ENCODE results near the gene ARID1A. TPM values are rescaled to one million over a fixed set of nuclear protein-coding genes. Genes with fewer than 3 reads are reported as not detected.
A peak's percentile ranks its signal among the peaks of the same experiment; 100 is the strongest.

ARID1A gene
- total and polyA plus RNA-seq, 9 of the 15 experiments (the other 6 are each of a cell fraction or from before 2014, with no cell fraction given): 8.3 to 88.3 (median 22.5) TPM

DNA sequence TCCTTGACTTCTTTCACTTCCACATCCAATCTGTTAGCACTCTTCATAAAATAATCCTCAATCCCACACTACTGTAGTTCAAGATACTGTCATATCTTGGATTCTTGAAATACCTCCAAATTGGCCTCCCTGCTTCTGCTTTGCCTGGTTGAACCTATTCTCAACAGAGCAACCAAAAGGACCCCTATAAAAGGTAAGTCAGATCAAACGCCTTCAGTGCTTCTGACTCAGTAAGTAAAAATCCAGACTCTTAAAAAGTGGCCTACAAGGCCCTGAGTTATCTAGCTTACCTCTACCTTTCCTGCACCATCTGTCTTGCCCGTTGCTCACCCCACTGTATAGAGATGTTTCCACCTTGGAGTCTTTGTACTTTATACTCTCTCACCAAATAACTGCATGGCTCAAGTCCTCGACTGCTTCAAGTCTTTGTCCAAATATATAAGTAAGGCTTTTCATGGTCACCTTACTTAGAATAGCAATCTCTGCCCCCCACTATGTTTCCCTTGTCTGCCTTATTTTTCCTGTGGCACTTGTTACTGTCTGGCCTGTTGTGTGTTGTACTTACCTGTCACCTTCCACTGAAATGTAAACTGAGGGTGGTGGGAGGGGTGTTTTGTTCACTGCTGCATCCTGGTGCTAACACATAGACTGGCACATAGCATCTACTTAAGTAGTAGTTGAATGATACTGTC, 86.9 kb downstream of the ARID1A start:
- intact Hi-C loops (cut with micrococcal nuclease): no loop called here
- Histone ChIP-seq H3K4me1 (replicated peaks in 1 of 2; ENCODE audit: control insufficient read depth in 2 of 2, insufficient read depth in 2 of 2, low read length in 2 of 2) (peaks cover 54 to 77% of the 10 kb centered on the region in 2 experiments), H3K9me3 (replicated peaks; ENCODE audit: control insufficient read depth, insufficient read depth, low read depth, low read length) (no peaks in the 10 kb centered on the region), H3K4me2 (ENCODE audit: insufficient read depth, low read length) (0 out of 2 replicates have a peak overlapping the region, but pooled peaks have one; percentile 2), H3K27ac (ENCODE audit: extremely low read depth, low read depth, low read length) (peak overlapping the region; percentile 61; the same call in 2 of the 3 replicates), H3K9ac (ENCODE audit: insufficient read depth in 1 of 2, low read depth in 2 of 2, low read length in 2 of 2) (0 out of 4 replicates have a peak overlapping the region, but pooled peaks of 1 of the 2 experiments have one; percentile 20), H3K27me3 (ENCODE audit: control insufficient read depth in 2 of 2, insufficient read depth in 2 of 2, low read length in 2 of 2) (no peaks in the 10 kb centered on the region), H3K36me3 (ENCODE audit: control insufficient read depth, insufficient read depth, low read length) (peaks cover 62% of the 10 kb centered on the region), H4K20me1 (replicated peaks; ENCODE audit: control insufficient read depth, insufficient read depth, low read length) (peaks cover 17% of the 10 kb centered on the region; the same call in 1 of the 2 replicates), H2AFZ (ENCODE audit: low read depth, low read length) (no peak overlapping the region), H3K9me1 (ENCODE audit: control insufficient read depth, insufficient read depth, low read length) (peaks cover 9% of the 10 kb centered on the region), H3K4me3 (no peak overlapping the region), H3K79me2 (ENCODE audit: control insufficient read depth, insufficient read depth, low read length) (peaks cover 72% of the 10 kb centered on the region)
- 53% methylated on average over 3 of the region's 3 CpGs for WGBS (ENCODE audit: insufficient coverage, low coverage, missing lambda C conversion rate)
- DNase-seq (ENCODE audit: extremely low read depth in 1 of 4, low spot score in 3 of 4) (no peak), ATAC-seq (no peak), FAIRE-seq (no peak)
- BruUV-seq (replicated peaks): no TSS peak
- TF ChIP-seq POLR2A (conservative IDR thresholded peaks at IDR 0.05): peak; percentile 52; the same call in 1 of the 2 replicates
- no peak for TF ChIP-seq DPF2 (IDR thresholded peaks at IDR 0.05)
- TF ChIP-seq POLR2AphosphoS2 (IDR thresholded peaks at IDR 0.05; ENCODE audit: low read length): no peak; the same call in 1 of the 2 replicates
- 0 out of 2 replicates have a peak, but pooled peaks have one; percentile 27 for TF ChIP-seq GATA2 (CRISPR knock-in tag; IDR thresholded peaks at IDR 0.05)
- ChIA-PET CTCF (ENCODE audit: low intra/inter-chr PET ratio) (no interaction called here), POLR2A (interaction anchor here (1.3 to 8.3 kb wide), 4 partner anchors 15 to 82 kb away, joined by 3 to 99 read pairs (median 4); no protein-coding TSS in a partner anchor)
- in situ Hi-C loops (cut with MboI): no loop called here

GRCh38 chr1:26783646-26784022, 87.8 kb downstream of the ARID1A start:
- Histone ChIP-seq H3K4me3 (no peak overlapping the region), H3K9ac (ENCODE audit: insufficient read depth in 1 of 2, low read depth in 2 of 2, low read length in 2 of 2) (peak overlapping the region; percentile 20 to 46; a peak in 3 of 4 replicates), H3K9me1 (ENCODE audit: control insufficient read depth, insufficient read depth, low read length) (peaks cover 9% of the 10 kb centered on the region), H3K4me1 (replicated peaks in 1 of 2; ENCODE audit: control insufficient read depth in 2 of 2, insufficient read depth in 2 of 2, low read length in 2 of 2) (peaks cover 58 to 75% of the 10 kb centered on the region in 2 experiments), H3K4me2 (ENCODE audit: insufficient read depth, low read length) (peak overlapping the region; percentile 43; the same call in 1 of the 2 replicates), H4K20me1 (replicated peaks; ENCODE audit: control insufficient read depth, insufficient read depth, low read length) (peaks cover 17% of the 10 kb centered on the region; the same call in 1 of the 2 replicates), H3K36me3 (ENCODE audit: control insufficient read depth, insufficient read depth, low read length) (peaks cover 53% of the 10 kb centered on the region), H3K27me3 (ENCODE audit: control insufficient read depth in 2 of 2, insufficient read depth in 2 of 2, low read length in 2 of 2) (no peaks in the 10 kb centered on the region), H3K79me2 (ENCODE audit: control insufficient read depth, insufficient read depth, low read length) (peaks cover 75% of the 10 kb centered on the region), H3K9me3 (replicated peaks; ENCODE audit: control insufficient read depth, insufficient read depth, low read depth, low read length) (no peaks in the 10 kb centered on the region), H3K27ac (ENCODE audit: extremely low read depth, low read depth, low read length) (peak overlapping the region; percentile 61), H2AFZ (ENCODE audit: low read depth, low read length) (no peak overlapping the region)
- no peak for ATAC-seq
- POLR2A ChIA-PET: interaction anchor here (0.6 to 9.2 kb wide), 16 partner anchors 9 to 178 kb away, joined by 3 to 112 read pairs (median 4); partner anchors contain the start of genes ARID1A and GPATCH3
- in situ Hi-C loops (cut with MboI): no loop called here
- FAIRE-seq: no peak
- 16% methylated on average over 5 of the region's 5 CpGs for WGBS (ENCODE audit: insufficient coverage, low coverage, missing lambda C conversion rate)
- DNase-seq (ENCODE audit: extremely low read depth in 1 of 4, low spot score in 3 of 4): no peak
- BruUV-seq (replicated peaks): no TSS peak
- CTCF ChIA-PET (ENCODE audit: low intra/inter-chr PET ratio): no interaction called here
- intact Hi-C loops (cut with micrococcal nuclease): no loop called here
- TF ChIP-seq HDAC3 (IDR thresholded peaks at IDR 0.05; ENCODE audit: borderline replicate concordance, partially characterized antibody) (peak; percentile 24), CXXC5 (CRISPR knock-in tag; IDR thresholded peaks at IDR 0.05) (no peak), MCM7 (IDR thresholded peaks at IDR 0.05) (no peak), SP1 (CRISPR knock-in tag; IDR thresholded peaks at IDR 0.05) (no peak), CREB5 (CRISPR knock-in tag; IDR thresholded peaks at IDR 0.05) (0 out of 2 replicates have a peak, but pooled peaks have one; percentile 12), CHD4 (IDR thresholded peaks at IDR 0.05; ENCODE audit: insufficient read depth, insufficient replicate concordance, low read depth, low read length, poor library complexity, severe bottlenecking) (no peak)
- TF ChIP-seq, protein P1, sequence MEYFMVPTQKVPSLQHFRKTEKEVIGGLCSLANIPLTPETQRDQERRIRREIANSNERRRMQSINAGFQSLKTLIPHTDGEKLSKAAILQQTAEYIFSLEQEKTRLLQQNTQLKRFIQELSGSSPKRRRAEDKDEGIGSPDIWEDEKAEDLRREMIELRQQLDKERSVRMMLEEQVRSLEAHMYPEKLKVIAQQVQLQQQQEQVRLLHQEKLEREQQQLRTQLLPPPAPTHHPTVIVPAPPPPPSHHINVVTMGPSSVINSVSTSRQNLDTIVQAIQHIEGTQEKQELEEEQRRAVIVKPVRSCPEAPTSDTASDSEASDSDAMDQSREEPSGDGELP (CRISPR knock-in tag; IDR thresholded peaks at IDR 0.05; ENCODE audit: borderline replicate concordance): no peak

All from K562 (cell line).